HL-60/S4 (cell line): ENCODE results near the gene PTPRT.

Experiments used
- in situ Hi-C: fragments of 300-500 bp; cut with MboI; formaldehyde crosslinking; loops from 2 replicates; pipeline ENCODE4 v1.14.3; 2022; ENCODE audit warnings: low sequenced_read_pairs

The PTPRT gene

GRCh38 chr20:42492290-42492689 lies 697.4 kb downstream of the PTPRT start:
- in situ Hi-C loops: no loop called here

- in situ Hi-C loops: no loop called here
Observed at GRCh38 chr20:42485556-42485955, 704.1 kb downstream of the PTPRT start.

- in situ Hi-C loops: no loop called here
Observed at GRCh38 chr20:42484790-42485375, 704.8 kb downstream of the PTPRT start.

- in situ Hi-C loops: no loop called here
Observed at GRCh38 chr20:42484335-42484734, 705.4 kb downstream of the PTPRT start.

GRCh38 chr20:42483730-42484303 lies 705.9 kb downstream of the PTPRT start:
- in situ Hi-C loops: no loop called here

GRCh38 chr20:42482808-42483207 lies 706.9 kb downstream of the PTPRT start:
- in situ Hi-C loops: no loop called here

- in situ Hi-C loops: no loop called here
Observed at GRCh38 chr20:42475773-42476172, 713.9 kb downstream of the PTPRT start.

GRCh38 chr20:42474646-42475045 lies 715.1 kb downstream of the PTPRT start:
- in situ Hi-C loops: no loop called here

- in situ Hi-C loops: no loop called here
Observed at GRCh38 chr20:42472198-42472597, 717.5 kb downstream of the PTPRT start.

GRCh38 chr20:42461965-42462593 lies 727.6 kb downstream of the PTPRT start:
- in situ Hi-C loops: no loop called here

GRCh38 chr20:42461291-42461690 lies 728.4 kb downstream of the PTPRT start:
- in situ Hi-C loops: no loop called here

GRCh38 chr20:42447270-42447669 lies 742.4 kb downstream of the PTPRT start:
- in situ Hi-C loops: no loop called here

- in situ Hi-C loops: no loop called here
Observed at GRCh38 chr20:42444799-42445198, 744.9 kb downstream of the PTPRT start.

- in situ Hi-C loops: no loop called here
Observed at GRCh38 chr20:42443200-42443599, 746.5 kb downstream of the PTPRT start.

GRCh38 chr20:42442716-42443115 lies 747.0 kb downstream of the PTPRT start:
- in situ Hi-C loops: no loop called here

- in situ Hi-C loops: no loop called here
Observed at GRCh38 chr20:42441864-42442331, 747.8 kb downstream of the PTPRT start.

GRCh38 chr20:42441196-42441863 lies 748.4 kb downstream of the PTPRT start:
- in situ Hi-C loops: no loop called here

GRCh38 chr20:42435230-42435629 lies 754.5 kb downstream of the PTPRT start:
- in situ Hi-C loops: no loop called here

GRCh38 chr20:42432496-42433334 lies 757.0 kb downstream of the PTPRT start:
- in situ Hi-C loops: no loop called here

- in situ Hi-C loops: no loop called here
Observed at GRCh38 chr20:42430598-42430997, 759.1 kb downstream of the PTPRT start.
